ENCODE measurements around the gene STRIT1.

Gene STRIT1

DNA sequence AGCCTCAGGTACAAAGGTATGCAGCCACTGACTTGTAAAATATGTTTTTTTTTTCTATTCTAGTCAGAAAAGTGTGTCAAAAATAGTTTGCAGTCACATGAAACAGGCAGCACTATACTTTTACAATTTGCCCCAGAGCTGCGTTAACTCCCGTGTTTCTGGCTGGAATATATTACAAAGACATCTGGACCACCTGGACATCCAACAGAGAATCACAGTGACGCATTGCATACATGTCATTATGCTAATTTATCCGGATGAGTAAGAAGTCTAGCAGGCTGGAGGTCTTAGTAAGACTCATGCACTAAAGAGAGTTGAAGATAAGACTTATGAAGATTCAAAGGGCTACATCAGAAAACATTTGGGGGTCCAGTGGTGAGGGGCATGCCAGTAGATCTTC, 39.2 kb upstream of the STRIT1 start:
- no peaks in the 10 kb centered on the region for H3K27me3 ChIP-seq (ENCODE audit: insufficient read depth, low read length, poor library complexity, severe bottlenecking)
- H4K20me1 ChIP-seq (ENCODE audit: insufficient read depth, low read length, poor library complexity, severe bottlenecking): no peaks in the 10 kb centered on the region
- no peaks in the 10 kb centered on the region for H3K9me2 ChIP-seq (replicated peaks; ENCODE audit: low read depth, low read length)
- TF ChIP-seq, protein P1, sequence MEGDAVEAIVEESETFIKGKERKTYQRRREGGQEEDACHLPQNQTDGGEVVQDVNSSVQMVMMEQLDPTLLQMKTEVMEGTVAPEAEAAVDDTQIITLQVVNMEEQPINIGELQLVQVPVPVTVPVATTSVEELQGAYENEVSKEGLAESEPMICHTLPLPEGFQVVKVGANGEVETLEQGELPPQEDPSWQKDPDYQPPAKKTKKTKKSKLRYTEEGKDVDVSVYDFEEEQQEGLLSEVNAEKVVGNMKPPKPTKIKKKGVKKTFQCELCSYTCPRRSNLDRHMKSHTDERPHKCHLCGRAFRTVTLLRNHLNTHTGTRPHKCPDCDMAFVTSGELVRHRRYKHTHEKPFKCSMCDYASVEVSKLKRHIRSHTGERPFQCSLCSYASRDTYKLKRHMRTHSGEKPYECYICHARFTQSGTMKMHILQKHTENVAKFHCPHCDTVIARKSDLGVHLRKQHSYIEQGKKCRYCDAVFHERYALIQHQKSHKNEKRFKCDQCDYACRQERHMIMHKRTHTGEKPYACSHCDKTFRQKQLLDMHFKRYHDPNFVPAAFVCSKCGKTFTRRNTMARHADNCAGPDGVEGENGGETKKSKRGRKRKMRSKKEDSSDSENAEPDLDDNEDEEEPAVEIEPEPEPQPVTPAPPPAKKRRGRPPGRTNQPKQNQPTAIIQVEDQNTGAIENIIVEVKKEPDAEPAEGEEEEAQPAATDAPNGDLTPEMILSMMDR (conservative IDR thresholded peaks at IDR 0.05; ENCODE audit: low read length): no peak
- TF ChIP-seq EZH2phosphoT487 (IDR thresholded peaks at IDR 0.05; ENCODE audit: borderline replicate concordance): no peak
- no peak overlapping the region for H3K4me3 ChIP-seq (ENCODE audit: low read length, poor library complexity, severe bottlenecking)
- no peak overlapping the region for H3K4me2 ChIP-seq (ENCODE audit: low read depth, low read length, poor library complexity, severe bottlenecking)
- peaks cover 64% of the 10 kb centered on the region for H3K4me1 ChIP-seq (ENCODE audit: insufficient read depth, low read length, poor library complexity, severe bottlenecking)
- H3K36me3 ChIP-seq (ENCODE audit: insufficient read depth, low read length): no peaks in the 10 kb centered on the region
- no peaks in the 10 kb centered on the region for H3K79me2 ChIP-seq (ENCODE audit: insufficient read depth, low read length)
- H2AFZ ChIP-seq (ENCODE audit: low read length): 0 out of 2 replicates have a peak overlapping the region, but pooled peaks have one; percentile 13
- H3K9me3 ChIP-seq (ENCODE audit: insufficient read depth, low read depth, low read length): no peaks in the 10 kb centered on the region
- H3K9ac ChIP-seq (ENCODE audit: low read depth, low read length, poor library complexity, severe bottlenecking): no peak overlapping the region
- peaks cover 12% of the 10 kb centered on the region for H3F3A ChIP-seq (ENCODE audit: low read depth)

DNA sequence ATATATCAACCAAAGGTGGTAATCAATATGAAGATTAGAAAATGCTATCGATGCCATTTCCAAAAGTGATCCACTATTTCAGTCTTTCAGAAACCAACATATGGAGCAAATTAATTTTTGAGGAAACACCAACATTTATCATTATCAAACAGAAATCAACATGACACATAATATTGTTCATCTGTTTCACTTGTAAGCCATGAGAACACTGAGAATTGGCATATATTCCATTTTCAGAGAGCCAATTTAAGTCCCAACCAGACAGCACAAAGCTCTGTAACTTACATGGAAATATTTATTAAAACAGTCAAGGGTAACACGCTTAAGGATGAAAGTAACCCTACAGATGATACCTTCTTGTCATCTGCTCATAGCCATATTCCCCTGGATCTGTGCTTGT, 37.6 kb upstream of the STRIT1 start:
- H3K4me3 ChIP-seq (ENCODE audit: low read length, poor library complexity, severe bottlenecking): no peak overlapping the region
- H4K20me1 ChIP-seq (ENCODE audit: insufficient read depth, low read length, poor library complexity, severe bottlenecking): no peaks in the 10 kb centered on the region
- no peaks in the 10 kb centered on the region for H3K36me3 ChIP-seq (ENCODE audit: insufficient read depth, low read length)
- H3K4me1 ChIP-seq (ENCODE audit: insufficient read depth, low read length, poor library complexity, severe bottlenecking): peaks cover 58% of the 10 kb centered on the region
- H3K27me3 ChIP-seq (ENCODE audit: insufficient read depth, low read length, poor library complexity, severe bottlenecking): no peaks in the 10 kb centered on the region
- H2AFZ ChIP-seq (ENCODE audit: low read length): no peak overlapping the region
- H3K9ac ChIP-seq (ENCODE audit: low read depth, low read length, poor library complexity, severe bottlenecking): no peak overlapping the region
- no peak for TF ChIP-seq EZH2phosphoT487 (IDR thresholded peaks at IDR 0.05; ENCODE audit: borderline replicate concordance)
- TF ChIP-seq, protein P1 (conservative IDR thresholded peaks at IDR 0.05; ENCODE audit: low read length): no peak
- H3K79me2 ChIP-seq (ENCODE audit: insufficient read depth, low read length): no peaks in the 10 kb centered on the region
- no peak overlapping the region for H3K4me2 ChIP-seq (ENCODE audit: low read depth, low read length, poor library complexity, severe bottlenecking)
- no peaks in the 10 kb centered on the region for H3K9me3 ChIP-seq (ENCODE audit: insufficient read depth, low read depth, low read length)
- peaks cover 12% of the 10 kb centered on the region for H3F3A ChIP-seq (ENCODE audit: low read depth)
- no peaks in the 10 kb centered on the region for H3K9me2 ChIP-seq (replicated peaks; ENCODE audit: low read depth, low read length)

DNA sequence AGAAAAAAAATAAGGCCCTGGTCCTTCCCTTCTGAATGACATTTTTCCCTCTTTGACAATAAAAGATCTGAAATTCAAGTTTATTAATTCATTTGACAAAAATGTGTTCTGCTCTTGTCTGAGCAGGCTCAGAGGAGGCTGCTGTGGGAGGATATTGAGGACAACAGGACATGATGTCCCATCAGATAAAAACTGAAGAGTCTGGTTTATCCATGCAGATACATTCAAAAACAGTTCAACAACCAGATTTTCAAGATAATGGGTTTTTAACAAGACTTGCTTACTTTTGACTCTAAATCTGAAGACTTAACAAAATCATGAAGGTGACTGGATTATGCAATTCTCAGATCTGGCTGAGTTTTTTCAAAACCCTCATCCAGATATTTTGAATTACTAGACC, 36.9 kb upstream of the STRIT1 start:
- H2AFZ ChIP-seq (ENCODE audit: low read length): no peak overlapping the region
- H3K27me3 ChIP-seq (ENCODE audit: insufficient read depth, low read length, poor library complexity, severe bottlenecking): no peaks in the 10 kb centered on the region
- no peak overlapping the region for H3K4me2 ChIP-seq (ENCODE audit: low read depth, low read length, poor library complexity, severe bottlenecking)
- H3K4me1 ChIP-seq (ENCODE audit: insufficient read depth, low read length, poor library complexity, severe bottlenecking): peaks cover 51% of the 10 kb centered on the region
- no peak overlapping the region for H3K4me3 ChIP-seq (ENCODE audit: low read length, poor library complexity, severe bottlenecking)
- peaks cover 11% of the 10 kb centered on the region for H3F3A ChIP-seq (ENCODE audit: low read depth)
- no peaks in the 10 kb centered on the region for H3K9me2 ChIP-seq (replicated peaks; ENCODE audit: low read depth, low read length)
- TF ChIP-seq, protein P1 (conservative IDR thresholded peaks at IDR 0.05; ENCODE audit: low read length): no peak
- TF ChIP-seq EZH2phosphoT487 (IDR thresholded peaks at IDR 0.05; ENCODE audit: borderline replicate concordance): no peak
- no peaks in the 10 kb centered on the region for H3K9me3 ChIP-seq (ENCODE audit: insufficient read depth, low read depth, low read length)
- H3K9ac ChIP-seq (ENCODE audit: low read depth, low read length, poor library complexity, severe bottlenecking): no peak overlapping the region
- no peaks in the 10 kb centered on the region for H3K79me2 ChIP-seq (ENCODE audit: insufficient read depth, low read length)
- no peaks in the 10 kb centered on the region for H3K36me3 ChIP-seq (ENCODE audit: insufficient read depth, low read length)
- H4K20me1 ChIP-seq (ENCODE audit: insufficient read depth, low read length, poor library complexity, severe bottlenecking): no peaks in the 10 kb centered on the region

All from Loucy (cell line).